HFFc6 (cell line): ENCODE results near the gene CDIPT. TPM values are rescaled to one million over a fixed set of nuclear protein-coding genes. Genes with fewer than 3 reads are reported as not detected.
"Not testable (repeated sequence)": the region's sequence is repeated elsewhere in the genome, so short reads cannot be mapped to it uniquely, and the experiment has no call there.

ENCODE experiments used
- DNase-seq: peaks from one replicate; pipeline ENCODE4 v3.0.0-alpha.2; 2018
- H3K27ac Mint-ChIP-seq: 2 replicates; pipeline ENCODE4 v1.8.0; 2020; ENCODE audit warnings: mild to moderate bottlenecking, mixed read lengths
- H3K27me3 Mint-ChIP-seq: 2 replicates; pipeline ENCODE4 v1.8.0; 2021; ENCODE audit warnings: mild to moderate bottlenecking, moderate library complexity, mixed read lengths; ENCODE audit not compliant: insufficient read depth
- H3K36me3 Mint-ChIP-seq: 2 replicates; pipeline ENCODE4 v1.8.0; 2021; ENCODE audit warnings: low read depth, mixed read lengths
- H3K4me1 Mint-ChIP-seq: 2 replicates; pipeline ENCODE4 v1.8.0; 2020; ENCODE audit warnings: low read depth, mixed read lengths
- H3K4me3 Mint-ChIP-seq: 2 replicates; pipeline ENCODE4 v1.8.0; 2020; ENCODE audit warnings: mild to moderate bottlenecking, moderate library complexity, mixed read lengths
- H3K9me3 Mint-ChIP-seq: 2 replicates; pipeline ENCODE4 v1.8.0; 2020; ENCODE audit warnings: mild to moderate bottlenecking, mixed read lengths
- total RNA-seq, 6 experiments: library from RNA; stranded (reverse); fragmentation: NEBNext Ultra II Directional; extraction: Animal tissue kit (Norgen Biotek cat#: 25700); gene quantifications; 2 replicates in 1 of 6; 3 replicates in 5 of 6; pipeline ENCODE4 v1.2.3, GENCODE V29; 2021
- TF ChIP-seq, protein P1 (sequence below): fragments of 200-600 bp; sonication (generic); IDR thresholded peaks from 2 replicates; pipeline ENCODE4 v1.5.0; 2021; ENCODE audit warnings: antibody characterized with exemption, mild to moderate bottlenecking

Gene CDIPT
- total RNA-seq, 6 experiments from 2014 or later = 82.6 to 115 (median 94.7) TPM

DNA sequence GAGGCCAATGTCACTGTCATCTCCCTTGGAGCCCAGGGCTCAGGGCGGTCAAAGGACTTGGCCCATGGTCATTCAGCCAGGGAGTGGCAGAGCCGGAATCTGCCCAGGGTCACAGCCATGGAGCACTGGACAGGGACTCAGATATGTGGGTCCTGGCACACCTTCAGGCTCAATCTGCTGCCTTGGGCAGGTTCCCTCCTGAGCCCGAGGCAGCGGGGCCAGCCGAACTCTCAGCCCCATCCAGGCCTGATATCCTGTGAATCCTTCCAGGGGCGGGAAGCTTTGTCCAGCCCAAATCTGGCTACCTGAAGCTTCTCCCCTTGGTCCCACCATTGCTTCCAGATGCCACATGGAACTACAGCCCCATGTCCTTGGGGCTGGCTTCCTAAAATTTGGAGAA, 12.2 kb upstream of the CDIPT start:
- H3K27me3 Mint-ChIP-seq = peaks cover 33% of the 10 kb centered on the region
- H3K36me3 Mint-ChIP-seq = peaks cover 5% of the 10 kb centered on the region; the same call in 1 of the 2 replicates
- no peak overlapping the region for H3K27ac Mint-ChIP-seq
- DNase-seq = no peak
- H3K4me3 Mint-ChIP-seq = no peak overlapping the region
- TF ChIP-seq, protein P1, sequence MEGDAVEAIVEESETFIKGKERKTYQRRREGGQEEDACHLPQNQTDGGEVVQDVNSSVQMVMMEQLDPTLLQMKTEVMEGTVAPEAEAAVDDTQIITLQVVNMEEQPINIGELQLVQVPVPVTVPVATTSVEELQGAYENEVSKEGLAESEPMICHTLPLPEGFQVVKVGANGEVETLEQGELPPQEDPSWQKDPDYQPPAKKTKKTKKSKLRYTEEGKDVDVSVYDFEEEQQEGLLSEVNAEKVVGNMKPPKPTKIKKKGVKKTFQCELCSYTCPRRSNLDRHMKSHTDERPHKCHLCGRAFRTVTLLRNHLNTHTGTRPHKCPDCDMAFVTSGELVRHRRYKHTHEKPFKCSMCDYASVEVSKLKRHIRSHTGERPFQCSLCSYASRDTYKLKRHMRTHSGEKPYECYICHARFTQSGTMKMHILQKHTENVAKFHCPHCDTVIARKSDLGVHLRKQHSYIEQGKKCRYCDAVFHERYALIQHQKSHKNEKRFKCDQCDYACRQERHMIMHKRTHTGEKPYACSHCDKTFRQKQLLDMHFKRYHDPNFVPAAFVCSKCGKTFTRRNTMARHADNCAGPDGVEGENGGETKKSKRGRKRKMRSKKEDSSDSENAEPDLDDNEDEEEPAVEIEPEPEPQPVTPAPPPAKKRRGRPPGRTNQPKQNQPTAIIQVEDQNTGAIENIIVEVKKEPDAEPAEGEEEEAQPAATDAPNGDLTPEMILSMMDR = no peak
- H3K4me1 Mint-ChIP-seq = peaks cover 10% of the 10 kb centered on the region; the same call in 1 of the 2 replicates
- H3K9me3 Mint-ChIP-seq = no peaks in the 10 kb centered on the region; the same call in 1 of the 2 replicates

DNA sequence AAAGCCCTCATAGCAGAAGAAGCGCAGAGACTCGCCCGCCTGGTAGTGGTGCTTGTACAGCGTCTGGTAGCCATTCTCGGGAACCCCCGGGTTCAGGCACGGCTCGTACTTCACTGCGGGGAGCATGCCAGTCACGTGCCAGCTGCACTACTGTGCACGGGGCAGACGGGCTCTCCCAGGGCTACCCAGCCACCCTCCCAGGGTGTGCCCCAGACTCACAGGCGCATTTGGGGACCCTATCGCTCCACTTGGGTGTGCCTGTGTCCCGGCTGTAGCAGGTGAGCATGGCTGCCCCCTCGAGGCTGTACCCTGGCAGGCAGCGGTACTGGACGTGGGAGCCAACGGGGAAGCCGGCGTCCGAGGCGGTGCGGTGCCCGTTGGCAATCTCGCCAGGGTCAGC, 10.3 kb upstream of the CDIPT start:
- TF ChIP-seq, protein P1 = no peak
- Mint-ChIP-seq H3K36me3 (peaks cover 5% of the 10 kb centered on the region; the same call in 1 of the 2 replicates), H3K27ac (no peak overlapping the region), H3K4me1 (peaks cover 10% of the 10 kb centered on the region; the same call in 1 of the 2 replicates), H3K9me3 (no peaks in the 10 kb centered on the region; the same call in 1 of the 2 replicates), H3K4me3 (no peak overlapping the region), H3K27me3 (peaks cover 30% of the 10 kb centered on the region)
- DNase-seq = no peak

DNA sequence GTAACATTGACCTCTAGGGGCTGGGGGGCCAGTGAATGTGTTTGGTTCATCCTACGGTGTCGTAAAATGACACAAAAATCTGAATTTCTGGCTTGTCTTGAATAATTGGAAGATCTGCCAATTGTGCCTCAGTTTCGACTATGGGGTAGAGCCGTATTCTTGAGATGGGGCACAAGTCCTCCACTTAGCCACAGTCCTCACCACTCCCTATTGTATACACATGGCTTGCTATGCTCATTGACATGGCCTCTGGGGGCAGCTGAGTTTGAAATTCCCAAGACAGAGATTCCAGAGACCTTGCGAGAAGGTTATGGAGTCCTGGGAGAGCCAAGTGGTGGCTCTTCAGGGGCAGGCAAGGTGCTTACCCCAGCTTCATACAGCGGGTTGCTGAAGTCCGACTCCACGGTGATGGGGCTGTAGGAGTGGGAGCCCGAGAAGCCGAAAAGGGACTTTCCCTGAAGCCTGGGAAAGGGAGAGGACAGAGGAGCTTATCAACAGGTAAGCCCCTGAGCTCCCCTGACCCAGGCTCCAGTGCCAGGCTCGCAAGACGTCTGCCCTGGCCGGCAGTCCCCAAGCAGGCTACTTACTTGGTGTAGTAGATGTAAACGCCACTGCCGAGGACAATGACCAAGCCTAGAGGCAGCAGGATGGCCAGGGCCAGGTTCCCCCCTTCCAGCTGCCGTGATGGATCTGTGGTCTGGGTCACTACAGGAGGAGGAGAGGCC, 9.0 kb upstream of the CDIPT start:
- H3K36me3 Mint-ChIP-seq = no peaks in the 10 kb centered on the region
- peaks cover 20% of the 10 kb centered on the region for H3K27me3 Mint-ChIP-seq
- DNase-seq = no peak
- 0 out of 2 replicates have a peak, but pooled peaks cover 4% of the 10 kb centered on the region for H3K4me1 Mint-ChIP-seq
- no peak overlapping the region for H3K27ac Mint-ChIP-seq
- no peaks in the 10 kb centered on the region for H3K9me3 Mint-ChIP-seq
- TF ChIP-seq, protein P1 = no peak
- H3K4me3 Mint-ChIP-seq = no peak overlapping the region

DNA sequence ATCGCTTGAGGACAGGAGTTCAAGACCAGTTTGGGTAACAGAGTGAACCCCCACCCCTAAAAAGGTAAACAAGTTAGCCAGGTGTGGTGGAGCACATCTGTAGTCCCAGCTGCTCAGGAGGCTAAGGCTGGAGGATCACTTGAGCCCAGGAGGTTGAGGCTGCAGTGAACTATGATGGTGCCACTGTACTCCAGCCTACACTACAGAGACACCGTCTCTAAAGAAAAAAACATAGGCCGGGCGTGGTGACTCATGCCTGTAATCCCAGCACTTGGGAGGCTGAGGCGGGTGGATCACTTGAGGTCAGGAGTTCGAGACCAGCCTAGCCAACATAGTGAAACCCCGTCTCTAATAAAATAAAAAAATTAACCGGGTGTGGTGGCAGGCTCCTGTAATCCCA, 6.0 kb upstream of the CDIPT start:
- DNase-seq, H3K4me3 Mint-ChIP-seq, H3K36me3 Mint-ChIP-seq, H3K9me3 Mint-ChIP-seq, H3K27me3 Mint-ChIP-seq, H3K27ac Mint-ChIP-seq, H3K4me1 Mint-ChIP-seq: not testable (repeated sequence)

DNA sequence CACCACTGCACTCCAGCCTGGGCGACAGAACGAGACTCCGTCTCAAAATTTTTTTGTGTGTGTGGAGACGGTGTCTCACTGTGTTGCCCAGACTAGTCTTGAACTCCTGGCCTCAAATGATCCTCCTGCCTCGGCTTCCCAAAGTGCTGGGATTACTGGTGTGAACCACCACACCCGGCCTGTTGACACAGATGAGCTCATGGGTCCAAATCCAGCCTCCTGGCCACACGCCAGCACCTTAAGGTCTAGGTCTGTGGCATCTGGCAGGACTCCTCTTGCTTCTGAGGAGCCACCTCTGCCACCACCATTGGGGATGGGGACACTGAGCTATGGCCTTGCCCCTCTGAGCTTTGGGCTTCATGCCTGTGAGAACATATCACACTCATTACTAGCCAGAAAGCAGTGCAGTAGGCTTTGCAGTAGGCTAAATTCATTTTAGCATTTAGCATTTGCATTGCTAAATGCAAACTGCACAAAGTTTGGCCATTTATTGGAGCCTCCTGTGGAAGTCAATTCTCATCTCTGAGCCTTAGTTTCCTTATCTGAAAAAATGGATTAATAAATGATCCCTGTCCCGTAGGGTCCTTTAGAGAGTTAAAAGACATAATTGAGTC, 5.5 kb upstream of the CDIPT start:
- no peaks in the 10 kb centered on the region for H3K4me1 Mint-ChIP-seq
- no peaks in the 10 kb centered on the region for H3K36me3 Mint-ChIP-seq
- H3K9me3 Mint-ChIP-seq = no peaks in the 10 kb centered on the region
- no peak overlapping the region for H3K27ac Mint-ChIP-seq
- peaks cover 8% of the 10 kb centered on the region for H3K27me3 Mint-ChIP-seq
- TF ChIP-seq, protein P1 = no peak
- DNase-seq = no peak
- no peak overlapping the region for H3K4me3 Mint-ChIP-seq

DNA sequence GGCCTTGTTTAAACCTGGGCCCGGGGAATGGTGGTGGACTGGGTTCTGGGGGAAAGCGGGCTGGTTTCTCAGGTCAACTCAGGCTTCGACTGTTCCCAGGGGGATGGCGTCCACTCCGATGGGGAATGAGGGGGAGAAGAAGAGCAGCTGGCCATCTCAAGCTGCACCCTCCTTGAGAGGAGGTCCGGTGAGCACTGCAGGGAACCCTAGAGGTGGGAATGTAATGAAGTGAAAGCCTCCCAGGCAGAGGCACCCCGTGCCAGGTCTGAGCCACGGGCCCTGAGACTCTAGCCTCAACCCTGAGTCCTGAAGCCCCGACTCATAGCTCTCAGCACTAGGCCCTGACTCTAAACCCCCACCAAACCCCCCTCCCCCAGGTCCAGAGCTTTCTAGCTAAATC, 1.2 kb upstream of the CDIPT start:
- H3K27ac Mint-ChIP-seq = no peak overlapping the region
- H3K9me3 Mint-ChIP-seq = no peaks in the 10 kb centered on the region
- DNase-seq = no peak
- TF ChIP-seq, protein P1 = no peak
- H3K36me3 Mint-ChIP-seq = peaks cover 15% of the 10 kb centered on the region
- H3K4me3 Mint-ChIP-seq = no peak overlapping the region
- H3K4me1 Mint-ChIP-seq = peaks cover 19% of the 10 kb centered on the region
- peaks cover 4% of the 10 kb centered on the region; the same call in 1 of the 2 replicates for H3K27me3 Mint-ChIP-seq
